Loucy (cell line): ENCODE results near the gene TBCD.

Experiments
- CTCF ChIP-seq: fragments of 200-600 bp; sonication (generic); conservative IDR thresholded peaks from 2 replicates; pipeline ENCODE4 v1.5.1; 2014; ENCODE audit warnings: mild to moderate bottlenecking, antibody characterized with exemption, low read length
- EZH2phosphoT487 ChIP-seq: fragments of 200-600 bp; IDR thresholded peaks from 2 replicates; pipeline ENCODE4 v1.6.1; 2018; ENCODE audit warnings: antibody characterized with exemption, mild to moderate bottlenecking, moderate library complexity, borderline replicate concordance

- no peak for TF ChIP-seq CTCF
- TF ChIP-seq EZH2phosphoT487 = no peak
These were observed 35.5 kb upstream of the TBCD start, which contains the start of gene FN3KRP for GRCh38 chr17:82716203-82717010.
